Lung (tissue), 12 donors: ENCODE results near the gene PDE8B. TPM values are rescaled to one million over a fixed set of nuclear protein-coding genes. Genes with fewer than 3 reads are reported as not detected.

Experiments
- ATAC-seq: fragments of 200-7000 bp; cut with Tn5 transposase; one replicate; pipeline ENCODE4 v1.9.1; 2020; ENCODE audit warnings: moderate number of reproducible peaks; ENCODE audit not compliant: insufficient read depth, low FRiP score
- DNase-seq, 3 donors: peaks; one replicate each; pipeline ENCODE4 v3.0.0-alpha.2; 2013 to 2017
- H3K27ac ChIP-seq, 2 donors: one replicate each; pipeline ENCODE4 v1.5.1; 2013; ENCODE audit warnings: mild to moderate bottlenecking in 2 of 2, moderate library complexity in 2 of 2, control low read depth in 1 of 2, inconsistent platforms in 1 of 2, low read depth in 1 of 2, low read length in 1 of 2
- H3K27me3 ChIP-seq, 3 donors: one replicate each; pipeline ENCODE4 v1.5.1; 2013; ENCODE audit warnings: low read length in 2 of 3; ENCODE audit not compliant: control insufficient read depth in 3 of 3, insufficient read depth in 3 of 3
- H3K36me3 ChIP-seq, 4 donors: one replicate each; pipeline ENCODE4 v1.5.1; 2013; ENCODE audit warnings: low read length in 4 of 4, mild to moderate bottlenecking in 1 of 4, moderate library complexity in 1 of 4; ENCODE audit not compliant: control insufficient read depth in 4 of 4, insufficient read depth in 4 of 4
- H3K4me1 ChIP-seq, 5 donors: one replicate each; pipeline ENCODE4 v1.5.1; 2013; ENCODE audit warnings: low read length in 5 of 5, mild to moderate bottlenecking in 2 of 5, moderate library complexity in 1 of 5; ENCODE audit not compliant: control insufficient read depth in 5 of 5, insufficient read depth in 5 of 5
- H3K4me3 ChIP-seq: one replicate; pipeline ENCODE4 v1.5.1; 2013; ENCODE audit warnings: mild to moderate bottlenecking, control low read depth, moderate library complexity
- H3K9ac ChIP-seq, 2 donors: one replicate each; pipeline ENCODE4 v1.5.1; 2013; ENCODE audit warnings: low read length in 2 of 2, control low read depth in 1 of 2; ENCODE audit not compliant: insufficient read depth in 1 of 2
- H3K9me3 ChIP-seq, 4 donors: one replicate each; pipeline ENCODE4 v1.5.1; 2013; ENCODE audit warnings: low read length in 3 of 4, mild to moderate bottlenecking in 1 of 4, moderate library complexity in 1 of 4; ENCODE audit not compliant: control insufficient read depth in 4 of 4, insufficient read depth in 3 of 4
- CTCF ChIP-seq: IDR thresholded peaks from 2 replicates; pipeline ENCODE4 v1.5.1; 2012; ENCODE audit warnings: mild to moderate bottlenecking; ENCODE audit errors: control extremely low read depth, extremely low read depth
- WGBS, 2 donors: extraction: QIAGEN DNeasy Blood & Tissue Kit; methylation state at CpG; one replicate each; pipeline ENCODE4 v1.1.7; 2013; 5-methylcytosine and 5-hydroxymethylcytosine counted together
- polyA plus RNA-seq, 2 donors: library from polyadenylated mRNA; stranded (reverse); fragments of 200-250 nt; gene quantifications; one replicate each; pipeline ENCODE4 v1.2.1, GENCODE V29; 2013
- total RNA-seq, 2 donors: library from RNA; depleted of rRNA in 1 of 2; stranded (reverse); fragments of >200 nt in 1 of 2; gene quantifications; one replicate each; pipeline ENCODE4 v1.2.1, GENCODE V29; 2014 to 2021
- donor health status: control.
- donor health status: control.
- donor health status: Bipolar disorder and iron deficiency.
- donor health status: healthy.
- donor health status: DM: yes; HTN: yes; CAD: no.

Gene PDE8B
- total and polyA plus RNA-seq, 4 donors = 1.6 to 10.6 (median 2.1) TPM

- DNase-seq (no peak), ATAC-seq (no peak)
- Histone ChIP-seq H3K4me1 (peaks cover 0 to 18% (median 0%) of the 10 kb centered on the region in 5 donors), H3K9ac (no peak overlapping the region), H3K36me3 (no peaks in the 10 kb centered on the region), H3K9me3 (peaks cover 0 to 2% (median 0%) of the 10 kb centered on the region in 4 donors), H3K27ac (no peak overlapping the region), H3K27me3 (no peaks in the 10 kb centered on the region), H3K4me3 (no peak overlapping the region)
- TF ChIP-seq CTCF = no peak
- WGBS, 2 donors = 26 to 59% methylated on average over 3 of the region's 3 CpGs
Measured at GRCh38 chr5:77294185-77294584, 83.7 kb downstream of the PDE8B start.

- DNase-seq (no peak), ATAC-seq (no peak)
- Histone ChIP-seq H3K4me3 (no peak overlapping the region), H3K27ac (no peak overlapping the region), H3K9me3 (no peaks in the 10 kb centered on the region), H3K36me3 (no peaks in the 10 kb centered on the region), H3K9ac (no peak overlapping the region), H3K4me1 (peaks cover 0 to 18% (median 0%) of the 10 kb centered on the region in 5 donors), H3K27me3 (no peaks in the 10 kb centered on the region)
- WGBS, 2 donors = 77 to 78% methylated on average over 4 of the region's 4 CpGs
- no peak for TF ChIP-seq CTCF
Measured at GRCh38 chr5:77295863-77296378, 85.4 kb downstream of the PDE8B start.

- Histone ChIP-seq H3K4me3 (no peak overlapping the region), H3K36me3 (no peaks in the 10 kb centered on the region), H3K4me1 (peaks cover 0 to 21% (median 5%) of the 10 kb centered on the region in 5 donors), H3K9ac (no peak overlapping the region), H3K9me3 (no peaks in the 10 kb centered on the region), H3K27ac (no peak overlapping the region), H3K27me3 (no peaks in the 10 kb centered on the region)
- no peak for TF ChIP-seq CTCF
- no peak for DNase-seq
- WGBS, 2 donors = 60 to 74% methylated on average over 3 of the region's 3 CpGs
- no peak for ATAC-seq
Measured at GRCh38 chr5:77298146-77298545, 87.7 kb downstream of the PDE8B start.

- H3K9me3 ChIP-seq = no peaks in the 10 kb centered on the region
- peaks cover 0 to 18% (median 5%) of the 10 kb centered on the region in 5 donors for H3K4me1 ChIP-seq
- DNase-seq (no peak), ATAC-seq (no peak)
- no peak overlapping the region for H3K27ac ChIP-seq
- WGBS, 2 donors = 79 to 93% methylated on average over 3 of the region's 3 CpGs
- TF ChIP-seq CTCF = no peak
- H3K36me3 ChIP-seq = no peaks in the 10 kb centered on the region
- no peak overlapping the region for H3K9ac ChIP-seq
- H3K27me3 ChIP-seq = no peaks in the 10 kb centered on the region
- H3K4me3 ChIP-seq = no peak overlapping the region
Measured at GRCh38 chr5:77300451-77300850, 90.0 kb downstream of the PDE8B start.
